Measurements from ENCODE around the gene VASH2.
"Not testable (repeated sequence)": the region's sequence is repeated elsewhere in the genome, so short reads cannot be mapped to it uniquely, and the experiment has no call there.

VASH2 gene

DNA sequence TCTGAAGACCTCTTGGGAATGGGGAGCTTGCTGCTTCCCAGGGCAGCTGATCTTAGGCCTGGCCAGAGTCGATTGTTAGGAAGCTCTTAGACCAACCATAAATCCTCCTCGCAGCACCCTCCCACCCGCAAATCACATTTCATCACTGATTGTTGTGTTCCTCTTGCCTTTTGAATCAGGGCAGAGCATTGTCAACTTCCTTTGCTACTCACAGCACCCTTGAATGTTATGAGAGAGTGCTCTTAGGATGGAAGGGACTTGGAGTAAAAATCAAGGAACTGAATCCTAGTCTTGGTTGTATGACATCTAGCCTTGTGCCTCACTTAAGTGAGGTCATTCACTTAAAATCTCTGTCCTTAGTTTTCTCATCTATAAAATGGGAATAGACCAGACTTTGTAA, 3.0 kb downstream of the VASH2 start:
- DNase-seq (ENCODE audit: low read depth, low spot score), result no peak
- no peak overlapping the region for H3K4me3 ChIP-seq (ENCODE audit: low read length)

DNA sequence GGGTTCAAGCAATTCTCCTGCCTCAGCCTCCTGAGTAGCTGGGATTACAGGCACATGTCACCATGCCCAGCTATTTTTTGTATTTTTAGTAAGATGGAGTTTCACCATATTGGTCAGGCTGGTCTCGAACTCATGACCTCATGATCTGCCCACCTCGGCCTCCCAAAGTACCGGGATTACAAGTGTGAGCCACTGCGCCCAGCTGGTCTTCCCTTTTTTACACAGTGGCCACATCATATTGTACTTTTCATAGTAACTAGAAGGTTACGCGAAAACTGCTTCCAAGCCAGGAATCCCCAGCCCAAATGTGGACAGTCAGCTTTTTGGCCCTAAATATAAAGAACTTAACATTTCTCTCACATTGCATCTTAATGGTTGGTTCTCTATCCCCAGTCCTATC, 4.2 kb downstream of the VASH2 start:
- H3K4me3 ChIP-seq (ENCODE audit: low read length), result no peak overlapping the region
- DNase-seq (ENCODE audit: low read depth, low spot score), result no peak

DNA sequence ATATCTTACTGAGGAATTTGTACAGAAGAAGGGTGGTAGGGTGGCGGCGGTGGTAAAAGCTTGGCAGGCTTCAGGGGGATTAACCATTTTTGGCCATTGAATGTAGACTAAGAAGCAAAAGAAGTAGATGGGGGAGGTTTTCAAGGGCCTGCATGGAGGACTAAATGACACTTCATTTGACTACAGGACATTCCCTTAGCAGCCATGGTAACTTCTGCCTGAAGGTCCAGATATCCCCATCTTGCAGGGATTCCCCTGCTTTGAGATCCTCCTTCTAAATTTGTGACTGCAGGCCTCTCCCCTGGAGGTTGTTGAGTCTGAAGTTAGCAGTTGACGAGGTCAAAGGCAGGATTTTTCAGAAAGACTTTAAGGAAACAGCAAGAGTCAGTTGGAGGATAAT, 4.8 kb downstream of the VASH2 start:
- no peak overlapping the region for H3K4me3 ChIP-seq (ENCODE audit: low read length)
- DNase-seq (ENCODE audit: low read depth, low spot score), result no peak

DNA sequence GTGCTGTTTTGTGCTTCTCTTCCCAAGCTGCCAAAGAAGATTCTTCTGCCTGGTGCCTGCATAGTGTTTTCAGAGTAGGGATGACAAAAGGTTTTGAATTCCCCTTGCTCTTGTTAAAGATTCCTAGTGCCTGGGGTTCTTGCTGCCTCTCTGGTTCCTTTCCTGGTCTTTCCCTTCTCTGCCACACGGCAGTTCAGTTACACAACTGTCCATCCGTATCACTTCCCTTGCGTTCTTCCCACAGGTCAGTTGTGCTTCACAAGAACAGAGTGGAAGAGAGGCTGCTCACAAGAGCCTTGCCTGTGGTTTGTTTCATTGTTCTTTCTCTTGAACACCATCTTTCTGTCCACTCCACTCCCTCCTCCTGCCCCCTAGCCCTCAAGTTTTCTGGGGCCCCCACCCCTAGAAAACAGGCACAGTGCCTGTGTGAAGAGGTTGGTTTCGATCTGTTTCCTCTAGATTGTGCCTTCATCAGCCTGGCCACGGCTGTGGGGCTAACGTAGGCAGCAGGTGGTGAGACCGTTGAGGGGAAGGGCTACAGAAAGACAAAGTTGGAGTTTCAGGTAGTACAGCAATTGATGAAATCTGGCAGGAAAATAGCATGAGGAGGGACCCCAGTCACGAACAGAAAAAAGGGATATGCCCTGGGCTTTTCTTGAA, 5.8 kb downstream of the VASH2 start:
- no peak for DNase-seq (ENCODE audit: low read depth, low spot score)
- no peak overlapping the region for H3K4me3 ChIP-seq (ENCODE audit: low read length)

DNA sequence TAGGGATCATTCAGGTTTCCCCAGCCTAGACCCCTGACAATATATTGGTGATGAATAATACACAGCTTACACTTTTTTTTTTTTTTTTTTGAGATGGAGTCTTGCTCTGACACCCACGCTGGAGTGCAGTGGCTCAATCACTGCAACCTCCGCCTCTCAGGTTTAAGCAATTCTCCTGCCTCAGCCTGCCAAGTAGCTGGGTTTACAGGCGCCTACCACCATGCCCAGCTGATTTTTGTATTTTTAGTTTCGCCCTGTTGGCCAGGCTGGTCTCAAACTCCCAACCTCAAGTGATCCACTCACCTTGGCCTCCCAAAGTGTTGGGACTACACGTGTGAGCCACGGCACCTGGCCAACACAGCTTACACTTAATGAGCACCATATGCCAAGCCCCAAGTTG, 7.2 kb downstream of the VASH2 start:
- no peak overlapping the region for H3K4me3 ChIP-seq (ENCODE audit: low read length)
- no peak for DNase-seq (ENCODE audit: low read depth, low spot score)

DNA sequence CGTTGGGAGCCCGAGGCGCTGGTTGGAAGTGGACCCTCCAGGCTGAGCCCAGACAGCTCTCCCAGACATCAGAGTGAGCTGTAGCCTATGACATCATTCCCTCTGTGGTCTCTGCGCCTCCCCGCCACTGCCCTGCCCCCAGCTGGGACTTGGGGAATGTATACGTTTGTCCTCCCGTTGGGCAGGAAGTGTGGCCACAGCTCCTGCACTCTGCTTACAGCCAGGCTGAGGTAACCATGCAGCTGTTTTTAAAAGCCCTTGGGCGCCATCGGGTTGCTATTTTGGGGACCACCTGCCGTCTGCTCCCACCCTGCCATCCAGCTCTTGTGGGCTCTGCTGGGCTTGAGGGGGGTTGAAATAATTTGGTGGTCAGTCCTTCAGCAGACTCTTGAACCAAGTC, 7.8 kb downstream of the VASH2 start:
- no peak overlapping the region for H3K4me3 ChIP-seq (ENCODE audit: low read length)
- peak; percentile 67 for DNase-seq (ENCODE audit: low read depth, low spot score)

DNA sequence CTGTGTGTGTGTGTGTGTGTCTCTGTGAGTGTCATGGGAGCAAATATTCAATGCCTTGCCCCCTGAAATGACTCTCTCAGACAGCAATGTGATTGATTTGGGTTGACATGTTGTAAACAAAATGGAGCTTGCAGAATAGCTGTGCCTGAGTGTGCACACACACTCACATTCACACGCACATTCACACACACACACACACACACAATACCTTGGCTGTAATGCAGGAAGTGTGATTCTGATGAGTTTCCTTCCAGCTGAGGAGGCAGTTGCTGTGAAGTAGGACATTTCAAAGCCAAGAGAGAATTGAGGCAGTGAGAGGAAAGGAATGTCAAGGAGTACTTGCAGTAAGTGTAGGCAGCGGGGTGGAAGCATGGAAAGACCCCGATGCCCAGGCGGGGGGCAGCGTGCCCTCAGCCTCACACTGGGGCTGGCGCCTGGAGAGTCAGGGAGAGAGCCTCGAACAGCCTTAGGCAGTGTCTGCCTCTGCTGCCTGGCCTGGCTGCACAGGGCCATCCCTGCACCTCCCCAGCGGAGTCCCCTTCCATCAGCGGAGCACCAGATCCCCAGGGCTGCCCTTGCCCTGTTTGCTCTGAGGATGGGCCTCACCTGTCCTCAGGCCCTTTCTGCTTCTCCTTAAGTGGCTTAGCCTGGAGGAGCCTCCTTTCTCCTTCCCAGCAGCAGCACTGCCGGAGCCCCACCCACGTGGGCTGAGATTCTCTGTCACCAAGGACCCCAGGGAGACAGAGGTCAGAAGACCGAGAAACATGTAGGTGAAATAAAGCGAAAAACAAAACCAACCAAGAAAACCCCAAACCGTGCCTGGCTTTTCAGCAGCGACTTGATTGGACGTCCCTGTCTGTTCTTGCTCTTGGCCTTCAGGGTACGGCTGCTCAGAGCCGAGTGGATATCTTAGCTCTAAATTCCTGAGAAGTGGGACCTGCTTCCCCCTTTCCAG, 9.2 kb downstream of the VASH2 start:
- H3K4me3 ChIP-seq (ENCODE audit: low read length), result no peak overlapping the region
- peak; percentile 36 for DNase-seq (ENCODE audit: low read depth, low spot score)

DNA sequence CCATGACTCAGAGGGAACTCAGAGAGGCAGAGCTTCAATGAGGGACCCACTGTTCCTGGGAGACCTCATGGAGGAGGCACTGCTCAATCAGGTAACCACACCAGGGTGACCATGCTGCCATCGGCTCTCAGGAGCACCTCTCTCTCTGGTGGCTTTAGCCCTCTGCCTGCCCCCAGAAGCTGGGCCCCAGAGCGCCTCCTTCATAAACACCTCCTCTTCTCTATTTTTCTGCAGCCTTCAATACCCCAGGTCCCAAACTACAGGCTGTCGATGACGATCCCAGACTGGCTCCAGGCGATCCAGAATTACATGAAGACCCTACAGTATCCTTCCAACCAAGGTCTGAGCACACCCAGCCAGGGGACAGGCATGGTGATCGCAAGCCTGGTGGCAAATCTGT, 10.6 kb downstream of the VASH2 start:
- H3K4me3 ChIP-seq (ENCODE audit: low read length), result no peak overlapping the region
- no peak for DNase-seq (ENCODE audit: low read depth, low spot score)

DNA sequence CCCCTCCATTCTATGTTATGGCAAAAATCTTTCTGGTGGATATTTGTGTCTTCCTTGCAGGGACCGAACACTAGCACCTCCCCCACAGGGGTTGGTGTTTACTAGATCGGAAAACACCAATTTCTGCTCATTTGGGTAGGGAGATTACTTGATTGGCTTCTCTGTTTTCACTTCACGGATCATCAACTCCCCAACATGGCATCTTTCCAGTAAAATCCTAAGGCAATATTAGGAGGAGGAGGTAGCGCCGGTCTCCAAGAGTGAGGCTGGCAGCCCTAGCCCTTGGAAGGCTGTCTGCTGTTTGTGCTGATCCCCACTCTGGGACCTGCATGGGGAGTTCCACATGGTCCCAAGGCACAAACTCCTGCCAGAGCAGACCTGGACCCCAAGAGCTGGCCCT, 12.2 kb downstream of the VASH2 start:
- H3K4me3 ChIP-seq (ENCODE audit: low read length), result no peak overlapping the region
- DNase-seq (ENCODE audit: low read depth, low spot score), result no peak

DNA sequence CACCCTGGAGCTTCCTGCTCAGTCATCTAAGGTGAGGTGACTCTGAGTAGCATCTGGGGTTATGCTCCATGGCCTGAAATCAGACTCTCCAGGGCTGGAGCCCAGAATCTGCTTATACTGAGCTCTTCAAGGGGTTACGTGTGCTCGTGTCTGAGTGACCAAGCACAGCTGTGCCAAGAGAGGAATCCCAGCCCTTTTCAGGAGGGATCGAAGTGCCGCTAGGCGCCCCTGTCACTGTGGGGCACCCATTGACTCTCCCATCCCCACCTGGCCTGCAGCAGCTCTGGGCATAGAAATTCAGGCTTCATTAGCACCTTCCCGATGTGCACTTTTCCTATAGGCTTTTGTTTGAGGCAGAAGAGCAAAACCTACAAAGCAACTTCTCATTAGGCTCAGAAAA, 13.8 kb downstream of the VASH2 start:
- DNase-seq (ENCODE audit: low read depth, low spot score), result no peak
- no peak overlapping the region for H3K4me3 ChIP-seq (ENCODE audit: low read length)

DNA sequence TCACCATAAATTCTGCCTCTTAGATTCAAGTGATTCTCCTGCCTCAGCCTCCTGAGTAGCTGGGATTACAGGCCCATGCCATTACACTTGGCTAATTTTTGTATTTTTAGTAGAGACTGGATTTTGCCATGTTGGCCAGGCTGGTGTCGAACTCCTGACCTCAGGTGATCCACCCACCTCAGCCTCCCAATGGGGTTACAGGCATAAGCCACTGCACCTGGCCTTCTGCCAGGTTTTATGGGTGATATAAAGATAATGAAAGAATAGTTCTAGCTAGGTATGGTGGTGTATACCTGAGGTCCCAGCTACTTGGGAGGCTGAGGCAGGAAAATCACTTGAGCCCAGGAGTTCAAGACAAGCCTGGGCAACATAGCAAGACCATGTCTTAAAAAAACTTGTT, 14.7 kb downstream of the VASH2 start:
- not testable (repeated sequence) for DNase-seq (ENCODE audit: low read depth, low spot score); H3K4me3 ChIP-seq (ENCODE audit: low read length)

DNA sequence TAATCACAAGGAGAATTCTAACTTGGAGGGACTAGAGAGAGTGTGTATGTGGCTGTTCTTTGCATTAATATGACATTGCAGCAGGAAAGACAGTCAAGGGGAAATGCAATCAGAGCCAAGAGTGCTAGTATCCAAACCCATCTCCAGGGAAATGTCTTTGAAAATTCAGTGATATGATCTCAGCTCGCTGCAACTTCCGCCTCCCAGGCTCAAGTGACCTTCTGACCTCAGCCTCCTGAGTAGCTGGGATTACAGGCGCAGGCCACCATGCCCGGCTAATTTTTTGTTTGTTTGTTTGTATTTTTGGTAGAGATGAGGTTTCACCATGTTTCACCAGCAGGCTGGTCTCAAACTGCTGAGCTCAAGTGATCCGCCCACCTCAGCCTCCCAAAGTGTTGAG, 16.3 kb downstream of the VASH2 start:
- no peak for DNase-seq (ENCODE audit: low read depth, low spot score)
- H3K4me3 ChIP-seq (ENCODE audit: low read length), result no peak overlapping the region

DNA sequence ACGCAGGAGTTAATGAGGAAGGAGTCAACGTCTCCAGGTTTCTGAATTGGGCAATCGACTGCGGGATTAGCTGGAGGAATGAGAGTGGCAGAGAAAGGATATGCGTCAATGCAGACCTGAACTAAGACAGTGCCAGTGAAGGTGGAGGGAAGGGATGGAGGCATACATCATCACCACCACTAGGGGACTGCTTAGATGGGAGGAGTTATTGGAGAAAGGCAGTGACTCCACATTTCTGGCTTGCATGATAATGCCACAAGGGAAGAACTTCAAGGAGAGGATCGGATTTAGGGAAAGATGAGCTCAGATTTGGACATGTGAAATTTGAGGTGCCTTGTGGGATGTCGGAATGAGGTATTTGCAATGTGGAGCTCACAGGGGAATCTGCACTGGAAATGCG, 17.5 kb downstream of the VASH2 start:
- H3K4me3 ChIP-seq (ENCODE audit: low read length), result no peak overlapping the region
- DNase-seq (ENCODE audit: low read depth, low spot score), result peak; percentile 37

DNA sequence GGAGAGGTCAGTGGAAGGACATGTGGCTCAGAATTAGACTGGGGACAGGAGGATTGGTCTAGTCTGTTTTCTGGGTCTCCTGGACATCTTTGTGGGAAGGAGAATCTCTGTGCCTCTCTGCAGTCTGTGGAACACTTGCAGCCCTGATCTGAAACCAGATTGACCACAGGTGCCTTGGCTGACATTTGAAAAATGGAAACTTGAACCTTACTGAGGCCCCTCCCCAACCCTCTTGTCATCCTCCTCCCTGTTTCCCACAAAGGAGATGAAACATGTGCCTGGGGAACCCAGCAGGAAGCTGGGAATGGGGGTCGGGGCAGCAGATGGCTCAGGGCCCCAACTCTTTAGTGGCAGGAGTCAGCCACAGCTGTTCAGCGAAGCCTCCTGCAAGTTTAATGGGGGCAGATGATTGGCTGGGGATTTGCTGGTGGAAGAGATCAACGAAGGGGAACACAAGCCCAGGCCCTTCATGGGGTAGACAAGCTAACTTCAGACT, 18.1 kb downstream of the VASH2 start:
- no peak for DNase-seq (ENCODE audit: low read depth, low spot score)
- H3K4me3 ChIP-seq (ENCODE audit: low read length), result no peak overlapping the region

DNA sequence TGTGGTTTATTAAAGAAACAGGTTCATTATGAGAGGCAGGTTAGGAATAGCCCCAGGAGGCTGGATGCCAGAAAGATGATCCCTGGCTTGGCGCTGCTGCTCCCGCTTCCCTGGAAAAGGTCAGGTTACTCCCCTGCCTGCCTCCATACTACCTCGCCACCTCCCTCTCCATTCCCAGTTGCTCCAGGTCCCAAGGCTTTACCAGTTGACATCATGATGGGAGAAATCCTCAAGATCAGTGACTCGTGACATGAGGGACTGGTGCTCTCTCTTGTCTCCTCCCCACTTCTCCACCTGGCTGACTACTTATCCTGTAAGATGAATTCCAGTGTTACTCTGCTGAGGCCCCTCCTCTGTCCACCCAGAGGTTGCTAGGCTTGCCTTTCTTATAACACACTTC, 19.7 kb downstream of the VASH2 start:
- H3K4me3 ChIP-seq (ENCODE audit: low read length), result no peak overlapping the region

DNA sequence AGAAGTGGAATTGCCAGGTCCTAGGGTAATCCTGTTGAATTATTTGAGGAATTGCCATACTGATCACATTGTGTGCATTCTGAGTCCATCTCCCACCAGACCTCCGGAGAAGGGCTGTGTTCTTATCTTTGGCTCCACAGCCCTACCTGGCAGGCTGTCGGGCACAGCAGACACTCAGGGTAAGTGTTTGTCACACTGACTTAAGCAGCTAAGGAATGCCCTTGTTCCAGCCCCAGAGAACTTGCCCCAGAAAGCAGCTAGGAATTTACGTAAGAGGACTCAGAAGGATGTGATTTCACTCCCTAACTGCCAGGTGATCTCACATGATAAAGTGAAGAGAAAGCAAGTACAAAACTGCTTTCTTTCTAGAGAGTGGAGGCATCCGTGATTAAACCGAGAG, 21.0 kb downstream of the VASH2 start:
- no peak overlapping the region for H3K4me3 ChIP-seq (ENCODE audit: low read length)
- no peak for DNase-seq (ENCODE audit: low read depth, low spot score)

More for the DNA sequence above, 19.7 kb downstream of the VASH2 start:
- no peak for DNase-seq (ENCODE audit: low read depth, low spot score)

DNA sequence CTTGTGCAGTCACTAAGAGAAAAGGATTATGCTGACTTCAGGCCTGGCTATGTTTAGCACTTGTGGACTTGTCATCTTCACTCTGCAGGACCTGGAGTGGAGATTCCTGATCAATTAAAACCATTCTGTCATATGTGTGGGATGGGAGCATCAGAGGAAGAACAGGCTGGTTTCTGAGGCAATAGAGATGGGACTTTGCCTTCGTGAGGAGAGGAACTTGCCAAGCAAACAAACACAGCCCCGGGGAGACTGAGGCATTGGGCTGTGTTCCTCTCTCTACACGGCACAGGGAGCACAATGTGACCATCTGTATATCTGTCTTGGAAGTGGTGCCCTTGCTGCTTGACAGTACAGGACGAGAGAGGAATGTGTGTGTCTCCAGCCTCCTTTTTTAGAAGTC, 23.1 kb downstream of the VASH2 start:
- no peak overlapping the region for H3K4me3 ChIP-seq (ENCODE audit: low read length)
- no peak for DNase-seq (ENCODE audit: low read depth, low spot score)

DNA sequence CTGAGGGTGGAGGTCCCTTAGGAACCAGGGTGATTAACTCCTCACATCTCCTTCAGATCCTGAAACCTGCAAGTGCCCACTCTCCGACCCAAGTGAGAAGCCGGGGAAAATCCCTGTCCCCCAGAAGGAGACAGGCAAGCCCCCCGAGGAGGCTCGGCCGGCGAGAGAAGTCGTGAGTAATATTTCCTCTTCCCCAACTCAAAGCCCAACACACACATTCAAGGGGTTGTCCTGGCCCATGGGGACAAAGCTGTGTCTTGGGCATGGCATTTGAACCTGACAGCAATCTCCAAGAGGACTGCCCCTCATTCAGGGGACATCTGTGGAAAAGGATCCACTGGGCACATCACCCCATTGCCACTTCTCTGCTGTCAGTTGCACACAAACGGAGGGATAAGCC, 23.6 kb downstream of the VASH2 start:
- no peak overlapping the region for H3K4me3 ChIP-seq (ENCODE audit: low read length)
- no peak for DNase-seq (ENCODE audit: low read depth, low spot score)

DNA sequence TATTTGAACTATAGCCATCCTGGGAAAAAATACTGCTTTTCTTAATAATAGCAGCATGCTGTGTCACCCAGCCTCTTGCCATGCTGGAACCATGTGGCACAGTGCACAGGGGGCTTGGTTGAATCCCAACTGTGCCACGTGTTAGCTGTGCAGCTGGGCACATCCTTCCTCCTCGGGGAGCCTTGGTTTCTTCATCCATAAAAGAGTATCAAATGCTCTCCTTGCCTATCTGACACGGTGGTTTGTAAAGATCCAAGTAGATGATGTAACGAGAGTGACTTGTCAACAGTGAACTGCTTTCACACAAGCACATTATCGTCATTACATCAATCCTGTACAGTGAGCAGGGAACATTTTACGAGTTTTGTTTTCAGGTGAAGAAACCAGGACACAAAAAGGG, 24.4 kb downstream of the VASH2 start:
- no peak for DNase-seq (ENCODE audit: low read depth, low spot score)
- no peak overlapping the region for H3K4me3 ChIP-seq (ENCODE audit: low read length)

DNA sequence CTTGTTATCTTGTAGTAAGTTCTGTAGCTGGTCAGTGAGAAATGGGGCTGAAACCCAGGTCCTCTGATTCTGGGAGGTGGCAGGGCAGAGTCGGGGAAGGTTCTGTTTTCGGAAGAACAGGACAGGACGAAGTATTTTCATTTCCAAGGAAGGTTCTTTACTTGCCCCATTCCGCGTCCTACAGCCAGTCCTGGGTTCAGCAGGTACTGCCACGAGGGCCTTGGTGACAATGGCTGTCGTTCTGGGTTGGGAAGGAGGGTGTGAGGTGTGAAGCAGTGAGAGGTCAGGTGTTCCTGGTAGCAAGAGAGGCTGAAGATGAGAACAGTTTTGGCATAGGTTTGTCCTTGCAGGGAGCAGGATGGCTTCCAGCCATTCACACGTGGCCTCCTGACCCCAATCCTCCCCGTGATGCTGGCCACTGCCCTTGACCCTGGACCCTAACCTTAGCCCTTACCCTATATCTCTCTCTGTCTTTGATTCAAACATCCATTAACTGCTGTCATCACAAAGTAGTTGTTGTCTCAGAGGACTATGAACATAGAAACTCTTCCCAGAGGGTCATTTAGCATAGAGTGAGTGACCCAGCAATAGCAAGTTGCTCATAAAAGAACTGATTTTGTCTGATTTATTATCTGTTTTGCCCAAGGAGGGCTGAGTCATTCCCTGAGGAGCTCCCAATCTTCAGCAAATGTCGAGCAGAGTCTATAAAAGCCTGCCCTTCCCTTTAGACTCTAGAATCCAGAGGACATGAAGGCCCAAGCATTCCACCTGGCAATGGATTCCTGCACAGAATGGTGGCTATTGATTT, 25.0 kb downstream of the VASH2 start:
- no peak for DNase-seq (ENCODE audit: low read depth, low spot score)
- no peak overlapping the region for H3K4me3 ChIP-seq (ENCODE audit: low read length)
